Kidney (tissue), 14 donors: ENCODE results near the gene PTGES3. TPM values are rescaled to one million over a fixed set of nuclear protein-coding genes. Genes with fewer than 3 reads are reported as not detected.

Experiments used
- DNase-seq, 5 donors: peaks; one replicate each; pipeline ENCODE4 v3.0.0-alpha.2; 2013 to 2020
- FAIRE-seq: peaks from 2 replicates; lab custom pipeline; 2012; peaks lifted over from hg19 to GRCh38; lab: Jason Lieb, UNC
- H3K27ac ChIP-seq, 2 donors: one replicate each; pipeline ENCODE4 v1.7.0; 2013; ENCODE audit warnings: low read depth in 2 of 2, low read length in 2 of 2, inconsistent platforms in 1 of 2
- H3K27me3 ChIP-seq: one replicate; pipeline ENCODE4 v1.7.1; 2013; ENCODE audit warnings: low read length, inconsistent platforms; ENCODE audit not compliant: control insufficient read depth, insufficient read depth
- H3K36me3 ChIP-seq, 3 donors: one replicate each; pipeline versions ENCODE4 v1.7.0 to v1.7.1; 2013; ENCODE audit warnings: low read length in 3 of 3, control low read depth in 1 of 3, inconsistent platforms in 1 of 3; ENCODE audit not compliant: insufficient read depth in 3 of 3, control insufficient read depth in 2 of 3
- H3K4me1 ChIP-seq, 3 donors: one replicate each; pipeline versions ENCODE4 v1.7.0 to v1.7.1; 2013; ENCODE audit warnings: low read length in 3 of 3, inconsistent platforms in 1 of 3, low read depth in 1 of 3; ENCODE audit not compliant: control insufficient read depth in 2 of 3, insufficient read depth in 2 of 3
- H3K4me3 ChIP-seq, 3 donors: one replicate each; pipeline versions ENCODE4 v1.7.0 to v1.8.1; 2013; ENCODE audit warnings: low read length in 3 of 3, control low read depth in 1 of 3, inconsistent platforms in 1 of 3
- H3K9ac ChIP-seq, 3 donors: one replicate each; pipeline versions ENCODE4 v1.7.0 to v1.7.1; 2013; ENCODE audit warnings: low read length in 3 of 3, control low read depth in 1 of 3, inconsistent platforms in 1 of 3
- H3K9me3 ChIP-seq, 3 donors: one replicate each; pipeline versions ENCODE4 v1.7.0 to v1.7.1; 2013; ENCODE audit warnings: low read length in 3 of 3, control low read depth in 1 of 3, inconsistent platforms in 1 of 3; ENCODE audit not compliant: control insufficient read depth in 2 of 3, insufficient read depth in 1 of 3
- intact Hi-C: fragments of 100-400 bp; cut with DNase I; formaldehyde crosslinking; loops from one replicate; pipeline ENCODE4 v1.11.1; 2022
- polyA plus RNA-seq: library from polyadenylated mRNA; stranded (reverse); fragments of 350-450 nt; fragmentation: Illumina TruSeq; extraction: RNeasy Lipid Tissue Mini Kit (QIAGEN cat#74804); gene quantifications from one replicate; pipeline ENCODE4 v1.2.3, GENCODE V29; 2014; ENCODE audit warnings: low read depth, low replicate concordance; ENCODE audit not compliant: insufficient read depth
- total RNA-seq: library from RNA; stranded (reverse); fragmentation: NEBNext Ultra II Directional; extraction: Animal tissue kit (Norgen Biotek cat#: 25700); gene quantifications from one replicate; pipeline ENCODE4 v1.2.1, GENCODE V29; 2021
- TF ChIP-seq, protein P1 (sequence below): IDR thresholded peaks from 3 replicates; pipeline ENCODE4 v1.5.1; 2012; ENCODE audit warnings: mild to moderate bottlenecking, moderate library complexity, borderline replicate concordance; ENCODE audit not compliant: insufficient read depth; ENCODE audit errors: extremely low read depth
- donor health status: control.
- donor health status: control.
- donor health status: control.
- donor health status: control.
- donor health status: control.
- donor health status: DM: yes; HTN: yes; CAD: no.
- donor health status: Normal renal cell carcinoma (clear cell type).

PTGES3 gene
- total and polyA plus RNA-seq, 2 donors from 2014 or later: 186 to 207 TPM

DNA sequence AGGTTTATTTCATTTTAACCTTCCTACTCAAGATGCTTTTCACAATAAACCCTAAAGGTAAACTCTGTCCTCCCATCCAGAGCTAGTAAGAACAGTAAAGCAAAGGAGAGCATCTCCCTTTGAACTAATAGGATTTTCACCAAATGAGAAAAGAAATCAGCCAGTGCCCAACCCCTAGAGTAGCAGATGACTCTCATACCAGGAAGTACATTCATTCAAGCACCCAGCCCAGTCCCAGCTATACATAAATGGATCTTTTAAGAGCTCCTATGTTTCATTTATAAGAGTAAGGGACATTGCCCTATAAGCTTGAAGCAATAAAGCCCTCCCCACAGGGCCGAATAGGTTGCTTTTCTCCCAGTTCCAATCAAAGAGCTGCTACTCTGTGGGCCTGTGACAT, 65.5 kb downstream of the PTGES3 start:
- intact Hi-C loops: no loop called here
- peaks cover 0 to 6% (median 3%) of the 10 kb centered on the region in 3 donors for H3K36me3 ChIP-seq
- no peak for FAIRE-seq

DNA sequence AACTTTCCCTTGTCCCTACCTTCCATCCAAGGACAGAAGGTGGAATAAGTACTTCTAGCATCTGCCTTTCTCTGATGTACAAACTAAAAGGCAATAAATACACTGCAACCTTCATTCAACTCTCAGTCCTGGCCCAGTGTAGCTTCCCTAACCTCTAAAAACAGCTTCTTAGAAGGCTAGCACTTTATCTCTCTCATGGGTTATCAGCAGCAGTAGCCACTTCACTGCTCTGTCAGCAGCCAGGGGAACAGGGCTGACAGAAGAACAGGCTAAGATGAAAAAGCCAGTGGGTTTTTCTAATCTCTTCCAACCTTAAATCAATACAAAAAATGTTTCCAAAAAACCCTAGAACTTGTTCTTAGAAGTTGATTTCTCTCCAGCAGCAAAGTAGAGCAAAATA, 71.2 kb downstream of the PTGES3 start:
- DNase-seq (no peak), FAIRE-seq (no peak)
- intact Hi-C loops: no loop called here
- Histone ChIP-seq H3K4me1 (no peaks in the 10 kb centered on the region), H3K4me3 (no peak overlapping the region), H3K27ac (no peak overlapping the region), H3K27me3 (no peaks in the 10 kb centered on the region), H3K36me3 (peaks cover 11 to 53% (median 42%) of the 10 kb centered on the region in 3 donors), H3K9ac (no peak overlapping the region), H3K9me3 (no peaks in the 10 kb centered on the region)
- TF ChIP-seq, protein P1, sequence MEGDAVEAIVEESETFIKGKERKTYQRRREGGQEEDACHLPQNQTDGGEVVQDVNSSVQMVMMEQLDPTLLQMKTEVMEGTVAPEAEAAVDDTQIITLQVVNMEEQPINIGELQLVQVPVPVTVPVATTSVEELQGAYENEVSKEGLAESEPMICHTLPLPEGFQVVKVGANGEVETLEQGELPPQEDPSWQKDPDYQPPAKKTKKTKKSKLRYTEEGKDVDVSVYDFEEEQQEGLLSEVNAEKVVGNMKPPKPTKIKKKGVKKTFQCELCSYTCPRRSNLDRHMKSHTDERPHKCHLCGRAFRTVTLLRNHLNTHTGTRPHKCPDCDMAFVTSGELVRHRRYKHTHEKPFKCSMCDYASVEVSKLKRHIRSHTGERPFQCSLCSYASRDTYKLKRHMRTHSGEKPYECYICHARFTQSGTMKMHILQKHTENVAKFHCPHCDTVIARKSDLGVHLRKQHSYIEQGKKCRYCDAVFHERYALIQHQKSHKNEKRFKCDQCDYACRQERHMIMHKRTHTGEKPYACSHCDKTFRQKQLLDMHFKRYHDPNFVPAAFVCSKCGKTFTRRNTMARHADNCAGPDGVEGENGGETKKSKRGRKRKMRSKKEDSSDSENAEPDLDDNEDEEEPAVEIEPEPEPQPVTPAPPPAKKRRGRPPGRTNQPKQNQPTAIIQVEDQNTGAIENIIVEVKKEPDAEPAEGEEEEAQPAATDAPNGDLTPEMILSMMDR: no peak

More for the DNA sequence above, 65.5 kb downstream of the PTGES3 start:
- no peak for DNase-seq
- Histone ChIP-seq H3K4me3 (no peak overlapping the region), H3K9ac (no peak overlapping the region), H3K27me3 (no peaks in the 10 kb centered on the region), H3K9me3 (no peaks in the 10 kb centered on the region), H3K27ac (no peak overlapping the region), H3K4me1 (peaks cover 0 to 6% (median 5%) of the 10 kb centered on the region in 3 donors)
- TF ChIP-seq, protein P1: no peak

DNA sequence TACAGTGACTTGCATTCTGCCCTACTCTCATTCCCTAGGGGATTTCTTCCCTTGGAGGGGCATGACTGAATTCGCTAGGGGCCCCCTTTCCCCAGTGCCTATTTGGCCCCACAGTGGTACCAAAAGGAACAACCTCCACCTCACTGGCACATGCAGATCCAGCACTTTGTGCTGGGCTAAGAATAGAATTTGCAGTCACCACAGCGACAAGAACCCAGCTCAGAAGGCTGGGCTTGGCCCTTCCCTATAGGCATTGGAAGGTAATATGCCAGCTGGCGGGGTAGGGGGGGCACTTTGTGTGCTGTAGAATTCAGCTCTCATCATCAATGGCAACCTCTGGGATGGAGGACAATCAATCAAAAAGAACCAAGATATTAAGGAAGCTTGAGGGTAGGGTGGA, 71.8 kb downstream of the PTGES3 start:
- FAIRE-seq: no peak
- no peak overlapping the region for H3K27ac ChIP-seq

More for the DNA sequence above, 71.8 kb downstream of the PTGES3 start:
- H3K4me1 ChIP-seq: no peaks in the 10 kb centered on the region
- no peak overlapping the region for H3K4me3 ChIP-seq
- TF ChIP-seq, protein P1: no peak
- no peaks in the 10 kb centered on the region for H3K27me3 ChIP-seq
- intact Hi-C loops: no loop called here
- peaks cover 12 to 60% (median 49%) of the 10 kb centered on the region in 3 donors for H3K36me3 ChIP-seq
- DNase-seq: no peak
- H3K9ac ChIP-seq: no peak overlapping the region
- no peaks in the 10 kb centered on the region for H3K9me3 ChIP-seq
